ENCODE data around the gene ZNF444. TPM values are rescaled to one million over a fixed set of nuclear protein-coding genes. Genes with fewer than 3 reads are reported as not detected.
"Not testable (repeated sequence)": the region's sequence is repeated elsewhere in the genome, so short reads cannot be mapped to it uniquely, and the experiment has no call there.

ZNF444 gene
- total RNA-seq, 2 experiments from 2014 or later = 22.0 to 25.3 TPM

- H3K36me3 ChIP-seq (ENCODE audit: insufficient read depth, low read length) = peaks cover 66% of the 10 kb centered on the region
- no peak for DNase-seq (ENCODE audit: low spot score)
- POLR2A ChIA-PET = no interaction called here
- intact Hi-C loops (cut with micrococcal nuclease; ENCODE audit: unreplicated experiment) = no loop called here
- CTCF ChIA-PET (ENCODE audit: unreplicated experiment) = no interaction called here
- 0 out of 2 replicates have a peak, but pooled peaks cover 9% of the 10 kb centered on the region for H3K9me3 ChIP-seq (ENCODE audit: low read length)
- no peak for TF ChIP-seq EZH2phosphoT487 (IDR thresholded peaks at IDR 0.05; ENCODE audit: borderline replicate concordance, low read depth, low read length)
- TF ChIP-seq CTCF (conservative IDR thresholded peaks at IDR 0.05; ENCODE audit: low read length) = no peak
- H3K4me3 ChIP-seq (ENCODE audit: low read depth, low read length, poor library complexity, severe bottlenecking) = no peak overlapping the region
- H3K4me2 ChIP-seq (ENCODE audit: low read length) = no peak overlapping the region
- no peaks in the 10 kb centered on the region for H3K79me2 ChIP-seq (ENCODE audit: insufficient read depth, low read depth, low read length)
- H2AFZ ChIP-seq (ENCODE audit: low read length) = no peak overlapping the region
- no TSS peak for BruUV-seq (replicated peaks)
- no peaks in the 10 kb centered on the region for H4K20me1 ChIP-seq (ENCODE audit: insufficient read depth, low read length)
- H3K4me1 ChIP-seq (ENCODE audit: insufficient read depth, low read length, poor library complexity, severe bottlenecking) = no peaks in the 10 kb centered on the region
- H3K9me2 ChIP-seq (ENCODE audit: insufficient read depth, low read length) = no peaks in the 10 kb centered on the region
- no peak overlapping the region for H3K27ac ChIP-seq (ENCODE audit: low read depth, low read length, poor library complexity, severe bottlenecking)
These were observed 43.8 kb upstream of the ZNF444 start for GRCh38 chr19:56097306-56097705.

- no peaks in the 10 kb centered on the region for H4K20me1 ChIP-seq (ENCODE audit: insufficient read depth, low read length)
- H2AFZ ChIP-seq (ENCODE audit: low read length) = no peak overlapping the region
- CTCF ChIA-PET (ENCODE audit: unreplicated experiment) = no interaction called here
- H3K4me3 ChIP-seq (ENCODE audit: low read depth, low read length, poor library complexity, severe bottlenecking) = no peak overlapping the region
- H3K27ac ChIP-seq (ENCODE audit: low read depth, low read length, poor library complexity, severe bottlenecking) = no peak overlapping the region
- peaks cover 66% of the 10 kb centered on the region for H3K36me3 ChIP-seq (ENCODE audit: insufficient read depth, low read length)
- H3K9me2 ChIP-seq (ENCODE audit: insufficient read depth, low read length) = no peaks in the 10 kb centered on the region
- POLR2A ChIA-PET = no interaction called here
- intact Hi-C loops (cut with micrococcal nuclease; ENCODE audit: unreplicated experiment) = no loop called here
- H3K4me1 ChIP-seq (ENCODE audit: insufficient read depth, low read length, poor library complexity, severe bottlenecking) = no peaks in the 10 kb centered on the region
- no TSS peak for BruUV-seq (replicated peaks)
- 0 out of 2 replicates have a peak, but pooled peaks cover 8% of the 10 kb centered on the region for H3K9me3 ChIP-seq (ENCODE audit: low read length)
- H3K79me2 ChIP-seq (ENCODE audit: insufficient read depth, low read depth, low read length) = no peaks in the 10 kb centered on the region
- TF ChIP-seq CTCF (conservative IDR thresholded peaks at IDR 0.05; ENCODE audit: low read length) (no peak), EZH2phosphoT487 (IDR thresholded peaks at IDR 0.05; ENCODE audit: borderline replicate concordance, low read depth, low read length) (no peak)
- H3K4me2 ChIP-seq (ENCODE audit: low read length) = no peak overlapping the region
- no peak for DNase-seq (ENCODE audit: low spot score)
These were observed 43.3 kb upstream of the ZNF444 start for GRCh38 chr19:56097776-56098175.

DNA sequence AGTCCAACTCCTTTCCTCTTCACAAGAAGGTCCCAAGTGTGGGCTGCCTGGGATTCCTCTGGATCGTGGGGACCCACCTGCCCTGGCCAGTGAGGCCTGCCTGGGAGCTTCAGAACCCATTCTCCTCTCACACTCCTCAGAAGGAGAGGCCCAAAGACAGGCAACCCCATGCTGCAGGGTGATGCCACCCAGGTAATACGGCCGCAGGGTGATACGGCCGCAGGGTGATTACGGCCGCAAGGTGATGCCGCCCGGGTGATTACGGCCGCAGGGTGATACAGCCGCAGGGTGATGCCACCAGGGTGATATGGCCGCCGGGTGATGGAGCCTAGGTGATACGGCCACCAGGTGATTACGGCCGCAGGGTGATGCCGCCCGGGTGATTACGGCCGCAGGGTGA, 42.9 kb upstream of the ZNF444 start:
- H3K79me2 ChIP-seq (ENCODE audit: insufficient read depth, low read depth, low read length); H3K4me1 ChIP-seq (ENCODE audit: insufficient read depth, low read length, poor library complexity, severe bottlenecking); H3K27ac ChIP-seq (ENCODE audit: low read depth, low read length, poor library complexity, severe bottlenecking); DNase-seq (ENCODE audit: low spot score); H3K9me3 ChIP-seq (ENCODE audit: low read length); intact Hi-C loops (cut with micrococcal nuclease; ENCODE audit: unreplicated experiment); H4K20me1 ChIP-seq (ENCODE audit: insufficient read depth, low read length); H3K9me2 ChIP-seq (ENCODE audit: insufficient read depth, low read length); BruUV-seq (replicated peaks); H3K4me2 ChIP-seq (ENCODE audit: low read length); H2AFZ ChIP-seq (ENCODE audit: low read length); POLR2A ChIA-PET; CTCF ChIA-PET (ENCODE audit: unreplicated experiment); H3K4me3 ChIP-seq (ENCODE audit: low read depth, low read length, poor library complexity, severe bottlenecking): not testable (repeated sequence)
- H3K36me3 ChIP-seq (ENCODE audit: insufficient read depth, low read length) = peaks cover 65% of the 10 kb centered on the region
